K562 (cell line): ENCODE data around the gene SIDT2. TPM values are rescaled to one million over a fixed set of nuclear protein-coding genes. Genes with fewer than 3 reads are reported as not detected.
A peak's percentile ranks its signal among the peaks of the same experiment; 100 is the strongest.

ENCODE experiments used
- CEBPG ChIP-seq, 3 experiments: fragments of 200-800 bp in 1 of 3; sonication (Bioruptor generic) in 1 of 3; sonication (generic) in 1 of 3; formaldehyde crosslinking in 1 of 3; IDR thresholded peaks in 2 of 3; conservative IDR thresholded peaks in 1 of 3; 2 replicates each; pipeline versions ENCODE4 v1.6.1 to v1.8.0; 2016 to 2022; ENCODE audit warnings: missing compliant biosample characterization in 2 of 3, missing genetic modification characterization in 2 of 3, mild to moderate bottlenecking in 1 of 3, missing genetic modification reagents in 1 of 3
- CREB1 ChIP-seq, 2 experiments: sonication (generic) in 1 of 2; formaldehyde crosslinking in 1 of 2; IDR thresholded peaks; 2 replicates each; pipeline versions ENCODE4 v1.6.1 to v1.8.0; 2012 to 2022; ENCODE audit warnings: inconsistent platforms in 1 of 2, mild to moderate bottlenecking in 1 of 2, missing genetic modification reagents in 1 of 2, moderate library complexity in 1 of 2
- CREM ChIP-seq: IDR thresholded peaks from 2 replicates; pipeline ENCODE4 v1.6.1; 2014; ENCODE audit warnings: antibody characterized with exemption, low read depth
- CXXC5 ChIP-seq: fragments of 250-450 bp; sonication (Bioruptor Pico); IDR thresholded peaks from 2 replicates; pipeline ENCODE4 v1.8.0; 2022; ENCODE audit warnings: inconsistent platforms, mild to moderate bottlenecking, moderate library complexity
- EHMT2 ChIP-seq: fragments of 450-650 bp; IDR thresholded peaks from 2 replicates; pipeline ENCODE4 v1.6.1; 2018; ENCODE audit warnings: antibody characterized with exemption
- ETV6 ChIP-seq, 3 experiments: fragments of 150-350 bp in 1 of 3; sonication (generic) in 1 of 3; formaldehyde crosslinking in 1 of 3; IDR thresholded peaks; 2 replicates each; pipeline versions ENCODE4 v1.6.1 to v1.8.0; 2014 to 2022; ENCODE audit warnings: borderline replicate concordance in 2 of 3, low read depth in 2 of 3, antibody characterized with exemption in 1 of 3, low read length in 1 of 3, mild to moderate bottlenecking in 1 of 3, missing genetic modification reagents in 1 of 3
- HLTF ChIP-seq: fragments of 450-650 bp; IDR thresholded peaks from 2 replicates; pipeline ENCODE4 v1.6.1; 2016
- MAZ ChIP-seq, 2 experiments: fragments of 450-650 bp in 1 of 2; sonication (generic) in 1 of 2; formaldehyde crosslinking; IDR thresholded peaks in 1 of 2; conservative IDR thresholded peaks in 1 of 2; 2 replicates each; pipeline versions ENCODE4 v1.4.0 to v1.5.0; 2020; ENCODE audit warnings: mild to moderate bottlenecking in 1 of 2, missing genetic modification reagents in 1 of 2
- PML ChIP-seq: IDR thresholded peaks from 2 replicates; pipeline ENCODE4 v1.6.1; 2012; ENCODE audit warnings: low read length, inconsistent platforms
- RHOXF2B ChIP-seq: fragments of 250-450 bp; sonication (Bioruptor Pico); conservative IDR thresholded peaks from 2 replicates; pipeline ENCODE4 v1.5.1; 2021
- SAFB2 ChIP-seq: fragments of 200-400 bp; formaldehyde crosslinking; IDR thresholded peaks from 2 replicates; pipeline ENCODE4 v1.6.1; 2018; ENCODE audit warnings: borderline replicate concordance, low read length, low read depth, moderate library complexity; ENCODE audit not compliant: severe bottlenecking
- SMC3 ChIP-seq: conservative IDR thresholded peaks from 2 replicates; pipeline ENCODE4 v1.6.1; 2011; ENCODE audit warnings: low read depth, low read length, improper control_type of control experiment; ENCODE audit not compliant: insufficient read depth
- THRAP3 ChIP-seq: fragments of 450-650 bp; IDR thresholded peaks from 2 replicates; pipeline ENCODE4 v1.6.1; 2016; ENCODE audit warnings: mild to moderate bottlenecking, inconsistent platforms, borderline replicate concordance
- ZFX ChIP-seq: sonication (generic); formaldehyde crosslinking; IDR thresholded peaks from 2 replicates; pipeline ENCODE4 v1.8.0; 2022; ENCODE audit warnings: mild to moderate bottlenecking, missing genetic modification reagents, moderate library complexity
- ZNF583 ChIP-seq: fragments of 250-450 bp; sonication (Bioruptor Pico); IDR thresholded peaks from 2 replicates; pipeline ENCODE4 v1.4.0; 2020
- polyA plus RNA-seq, 8 experiments: library from polyadenylated mRNA; depleted of rRNA in 4 of 8; stranded (reverse) in 5 of 8; unstranded in 3 of 8; fragments of >200 nt; fragmentation: Nextera tagmentation in 2 of 8; fragmentation: Illumina TruSeq in 1 of 8; extraction: Ambion mirVana in 2 of 8; extraction: Trizol in 1 of 8; gene quantifications; 2 replicates each; pipeline versions ENCODE4 v1.2.1 to v1.2.3, GENCODE V29; 2011 to 2014; ENCODE audit warnings: inconsistent platforms in 1 of 8, missing spikeins in 1 of 8
- total RNA-seq, 7 experiments: library from RNA; depleted of rRNA in 6 of 7; stranded (reverse); fragments of >200 nt in 6 of 7; fragmentation: Illumina TruSeq in 2 of 7; extraction: Trizol in 2 of 7; gene quantifications; 2 replicates each; pipeline versions ENCODE4 v1.2.1 to v1.2.3, GENCODE V29; 2011 to 2021; ENCODE audit warnings: low replicate concordance in 1 of 7
- TF ChIP-seq, protein P1 (sequence below), 2 experiments: fragments of 450-650 bp; conservative IDR thresholded peaks; 2 replicates each; pipeline ENCODE4 v1.6.1; 2017; ENCODE audit warnings: mild to moderate bottlenecking in 2 of 2, moderate library complexity in 2 of 2
- TF ChIP-seq, protein P2 (sequence below): fragments of 250-450 bp; sonication (Bioruptor Pico); IDR thresholded peaks from 2 replicates; pipeline ENCODE4 v1.4.0; 2020; ENCODE audit warnings: mild to moderate bottlenecking
- TF ChIP-seq, protein P3 (sequence below): fragments of 450-650 bp; formaldehyde crosslinking; IDR thresholded peaks from 2 replicates; pipeline ENCODE4 v1.4.0; 2020; ENCODE audit warnings: mild to moderate bottlenecking, moderate library complexity

SIDT2 gene
- total and polyA plus RNA-seq, 9 of the 15 experiments (the other 6 are each of a cell fraction or from before 2014, with no cell fraction given), result 2.4 to 20.2 (median 6.5) TPM

DNA sequence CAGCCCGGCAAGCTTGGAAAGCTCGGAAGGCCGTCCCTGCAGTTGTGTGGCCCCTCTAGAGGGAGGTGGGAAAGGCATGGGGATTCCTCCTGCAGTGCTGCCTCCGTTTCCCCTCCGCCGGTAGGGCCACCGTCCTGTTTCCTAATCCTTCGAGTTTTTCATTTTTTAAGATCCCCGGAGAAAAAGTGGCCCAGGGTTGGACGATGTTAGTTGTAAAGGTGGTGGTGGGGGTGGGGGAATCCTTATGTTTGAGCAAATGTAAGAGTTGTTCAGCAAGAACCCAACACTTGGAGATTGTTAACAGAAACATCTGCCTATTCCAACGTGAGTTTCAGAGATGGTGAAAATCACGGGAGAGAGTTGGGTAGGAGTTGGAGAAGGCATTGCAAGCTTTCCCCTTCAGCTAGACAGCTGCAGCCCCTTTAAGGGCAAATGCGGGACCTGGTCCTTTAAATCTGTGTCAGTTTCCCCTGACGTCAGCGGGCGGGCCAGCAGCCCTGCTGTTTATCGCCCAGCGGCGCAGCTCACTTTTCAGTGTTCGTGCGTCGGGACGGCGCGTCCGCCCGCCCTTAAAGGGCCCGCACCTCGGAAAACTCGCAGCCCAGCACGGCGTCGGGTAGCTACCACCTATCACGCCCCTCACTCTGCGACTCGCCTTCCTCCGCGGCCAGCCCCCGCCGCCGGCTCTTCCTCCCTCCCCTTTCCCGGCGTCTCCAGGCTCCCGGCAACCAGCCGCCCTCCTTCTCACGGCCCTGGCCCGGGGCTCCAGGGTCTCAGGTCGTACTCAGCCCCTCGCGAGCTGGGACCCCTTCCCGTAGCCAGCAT lies at the start of gene SIDT2 (continued):
- TF ChIP-seq ETV6 (IDR thresholded peaks at IDR 0.05; ENCODE audit: borderline replicate concordance in 1 of 2, low read depth in 2 of 2, low read length in 1 of 2), result no peak
- TF ChIP-seq ETV6 (CRISPR knock-in tag; IDR thresholded peaks at IDR 0.05; ENCODE audit: borderline replicate concordance), result no peak
- no peak for TF ChIP-seq EHMT2
- TF ChIP-seq CREB1 (IDR thresholded peaks at IDR 0.05), result peak; percentile 88
- TF ChIP-seq CREB1 (CRISPR knock-in tag; IDR thresholded peaks at IDR 0.05), result peak; percentile 80
- TF ChIP-seq HLTF, result no peak
- TF ChIP-seq, protein P1, sequence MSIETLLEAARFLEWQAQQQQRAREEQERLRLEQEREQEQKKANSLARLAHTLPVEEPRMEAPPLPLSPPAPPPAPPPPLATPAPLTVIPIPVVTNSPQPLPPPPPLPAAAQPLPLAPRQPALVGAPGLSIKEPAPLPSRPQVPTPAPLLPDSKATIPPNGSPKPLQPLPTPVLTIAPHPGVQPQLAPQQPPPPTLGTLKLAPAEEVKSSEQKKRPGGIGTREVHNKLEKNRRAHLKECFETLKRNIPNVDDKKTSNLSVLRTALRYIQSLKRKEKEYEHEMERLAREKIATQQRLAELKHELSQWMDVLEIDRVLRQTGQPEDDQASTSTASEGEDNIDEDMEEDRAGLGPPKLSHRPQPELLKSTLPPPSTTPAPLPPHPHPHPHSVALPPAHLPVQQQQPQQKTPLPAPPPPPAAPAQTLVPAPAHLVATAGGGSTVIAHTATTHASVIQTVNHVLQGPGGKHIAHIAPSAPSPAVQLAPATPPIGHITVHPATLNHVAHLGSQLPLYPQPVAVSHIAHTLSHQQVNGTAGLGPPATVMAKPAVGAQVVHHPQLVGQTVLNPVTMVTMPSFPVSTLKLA (conservative IDR thresholded peaks at IDR 0.05), result peak; percentile 37 to 82; a peak in 3 of 4 replicates
- peak; percentile 97 for TF ChIP-seq CXXC5
- no peak for TF ChIP-seq CEBPG (CRISPR knock-in tag; IDR thresholded peaks at IDR 0.05)
- TF ChIP-seq CEBPG (tag; conservative IDR thresholded peaks at IDR 0.05 in 1 of 2, IDR thresholded peaks at IDR 0.05 in 1 of 2), result no peak
- no peak for TF ChIP-seq SAFB2
- peak; percentile 59; the same call in 1 of the 2 replicates for TF ChIP-seq ZFX
- no peak for TF ChIP-seq RHOXF2B (CRISPR knock-in tag)
- TF ChIP-seq, protein P2, sequence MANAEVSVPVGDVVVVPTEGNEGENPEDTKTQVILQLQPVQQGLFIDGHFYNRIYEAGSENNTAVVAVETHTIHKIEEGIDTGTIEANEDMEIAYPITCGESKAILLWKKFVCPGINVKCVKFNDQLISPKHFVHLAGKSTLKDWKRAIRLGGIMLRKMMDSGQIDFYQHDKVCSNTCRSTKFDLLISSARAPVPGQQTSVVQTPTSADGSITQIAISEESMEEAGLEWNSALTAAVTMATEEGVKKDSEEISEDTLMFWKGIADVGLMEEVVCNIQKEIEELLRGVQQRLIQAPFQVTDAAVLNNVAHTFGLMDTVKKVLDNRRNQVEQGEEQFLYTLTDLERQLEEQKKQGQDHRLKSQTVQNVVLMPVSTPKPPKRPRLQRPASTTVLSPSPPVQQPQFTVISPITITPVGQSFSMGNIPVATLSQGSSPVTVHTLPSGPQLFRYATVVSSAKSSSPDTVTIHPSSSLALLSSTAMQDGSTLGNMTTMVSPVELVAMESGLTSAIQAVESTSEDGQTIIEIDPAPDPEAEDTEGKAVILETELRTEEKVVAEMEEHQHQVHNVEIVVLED (CRISPR knock-in tag), result peak; percentile 84
- TF ChIP-seq, protein P3, sequence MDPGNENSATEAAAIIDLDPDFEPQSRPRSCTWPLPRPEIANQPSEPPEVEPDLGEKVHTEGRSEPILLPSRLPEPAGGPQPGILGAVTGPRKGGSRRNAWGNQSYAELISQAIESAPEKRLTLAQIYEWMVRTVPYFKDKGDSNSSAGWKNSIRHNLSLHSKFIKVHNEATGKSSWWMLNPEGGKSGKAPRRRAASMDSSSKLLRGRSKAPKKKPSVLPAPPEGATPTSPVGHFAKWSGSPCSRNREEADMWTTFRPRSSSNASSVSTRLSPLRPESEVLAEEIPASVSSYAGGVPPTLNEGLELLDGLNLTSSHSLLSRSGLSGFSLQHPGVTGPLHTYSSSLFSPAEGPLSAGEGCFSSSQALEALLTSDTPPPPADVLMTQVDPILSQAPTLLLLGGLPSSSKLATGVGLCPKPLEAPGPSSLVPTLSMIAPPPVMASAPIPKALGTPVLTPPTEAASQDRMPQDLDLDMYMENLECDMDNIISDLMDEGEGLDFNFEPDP, result no peak
- TF ChIP-seq SMC3, result no peak
- peak; percentile 35 to 63; a peak in 1 of 4 replicates for TF ChIP-seq MAZ (CRISPR knock-in tag; conservative IDR thresholded peaks at IDR 0.05 in 1 of 2, IDR thresholded peaks at IDR 0.05 in 1 of 2)
- peak; percentile 94 for TF ChIP-seq CREM
- TF ChIP-seq THRAP3, result no peak
- TF ChIP-seq PML, result no peak; the same call in 1 of the 2 replicates
- no peak for TF ChIP-seq ZNF583
